Measurements from ENCODE around the gene E2F4. TPM values are rescaled to one million over a fixed set of nuclear protein-coding genes. Genes with fewer than 3 reads are reported as not detected.
A peak's percentile ranks its signal among the peaks of the same experiment; 100 is the strongest.

Gene E2F4
- total and polyA plus RNA-seq, 2 of the 13 experiments (the other 11 are each of a cell fraction or from before 2014, with no cell fraction given): 84.8 to 91.2 TPM

DNA sequence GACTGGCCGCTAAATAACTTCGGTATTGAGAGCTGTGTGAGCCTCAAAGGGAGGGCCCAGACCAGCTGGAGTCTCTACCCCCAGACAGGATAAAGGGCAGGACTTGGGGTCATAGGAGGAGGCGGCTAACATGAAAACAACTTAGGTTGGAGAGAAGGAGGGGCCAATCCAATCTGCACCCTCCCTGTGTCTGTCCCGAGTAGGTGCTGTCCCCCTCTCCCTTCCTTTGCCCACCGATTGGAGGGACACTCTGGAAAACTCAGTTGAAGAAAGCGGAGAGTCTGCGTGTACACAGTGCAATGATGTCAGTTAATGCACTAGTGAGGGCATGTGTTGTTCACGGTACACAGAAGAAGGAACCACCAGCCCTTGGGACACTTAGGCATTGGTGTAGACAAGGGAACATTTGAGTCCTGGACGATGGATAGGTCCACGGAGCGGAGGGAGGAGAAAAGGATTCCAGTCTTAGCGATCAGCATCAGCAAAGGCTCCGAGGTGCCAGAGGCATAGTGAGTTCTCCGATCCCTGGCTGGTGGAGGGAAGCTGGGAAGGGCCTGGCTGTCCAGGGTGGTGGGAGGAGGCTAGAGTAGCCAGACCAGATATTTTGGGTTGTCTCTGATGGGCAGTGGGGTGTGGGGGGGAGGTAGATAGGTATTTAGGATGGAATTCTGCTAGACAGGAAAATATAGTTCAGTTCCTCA, 20.9 kb upstream of the E2F4 start (continued):
- no peak for TF ChIP-seq YY1 (IDR thresholded peaks at IDR 0.05; ENCODE audit: insufficient read depth, insufficient replicate concordance, low read depth, low read length)
- TF ChIP-seq, protein P1, sequence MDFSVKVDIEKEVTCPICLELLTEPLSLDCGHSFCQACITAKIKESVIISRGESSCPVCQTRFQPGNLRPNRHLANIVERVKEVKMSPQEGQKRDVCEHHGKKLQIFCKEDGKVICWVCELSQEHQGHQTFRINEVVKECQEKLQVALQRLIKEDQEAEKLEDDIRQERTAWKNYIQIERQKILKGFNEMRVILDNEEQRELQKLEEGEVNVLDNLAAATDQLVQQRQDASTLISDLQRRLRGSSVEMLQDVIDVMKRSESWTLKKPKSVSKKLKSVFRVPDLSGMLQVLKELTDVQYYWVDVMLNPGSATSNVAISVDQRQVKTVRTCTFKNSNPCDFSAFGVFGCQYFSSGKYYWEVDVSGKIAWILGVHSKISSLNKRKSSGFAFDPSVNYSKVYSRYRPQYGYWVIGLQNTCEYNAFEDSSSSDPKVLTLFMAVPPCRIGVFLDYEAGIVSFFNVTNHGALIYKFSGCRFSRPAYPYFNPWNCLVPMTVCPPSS (IDR thresholded peaks at IDR 0.05): no peak
- TF ChIP-seq, protein P2, sequence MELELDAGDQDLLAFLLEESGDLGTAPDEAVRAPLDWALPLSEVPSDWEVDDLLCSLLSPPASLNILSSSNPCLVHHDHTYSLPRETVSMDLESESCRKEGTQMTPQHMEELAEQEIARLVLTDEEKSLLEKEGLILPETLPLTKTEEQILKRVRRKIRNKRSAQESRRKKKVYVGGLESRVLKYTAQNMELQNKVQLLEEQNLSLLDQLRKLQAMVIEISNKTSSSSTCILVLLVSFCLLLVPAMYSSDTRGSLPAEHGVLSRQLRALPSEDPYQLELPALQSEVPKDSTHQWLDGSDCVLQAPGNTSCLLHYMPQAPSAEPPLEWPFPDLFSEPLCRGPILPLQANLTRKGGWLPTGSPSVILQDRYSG (CRISPR knock-in tag; IDR thresholded peaks at IDR 0.05): no peak
- TF ChIP-seq, protein P3, sequence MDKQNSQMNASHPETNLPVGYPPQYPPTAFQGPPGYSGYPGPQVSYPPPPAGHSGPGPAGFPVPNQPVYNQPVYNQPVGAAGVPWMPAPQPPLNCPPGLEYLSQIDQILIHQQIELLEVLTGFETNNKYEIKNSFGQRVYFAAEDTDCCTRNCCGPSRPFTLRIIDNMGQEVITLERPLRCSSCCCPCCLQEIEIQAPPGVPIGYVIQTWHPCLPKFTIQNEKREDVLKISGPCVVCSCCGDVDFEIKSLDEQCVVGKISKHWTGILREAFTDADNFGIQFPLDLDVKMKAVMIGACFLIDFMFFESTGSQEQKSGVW (CRISPR knock-in tag; IDR thresholded peaks at IDR 0.05; ENCODE audit: borderline replicate concordance): no peak
- TF ChIP-seq FIP1L1 (IDR thresholded peaks at IDR 0.05; ENCODE audit: borderline replicate concordance, insufficient read depth, low read depth, low read length): no peak
- no peak for TF ChIP-seq ZNF24 (IDR thresholded peaks at IDR 0.05)
- TF ChIP-seq SAFB2 (CRISPR knock-in tag; IDR thresholded peaks at IDR 0.05; ENCODE audit: borderline replicate concordance, low read depth): no peak; the same call in 1 of the 2 replicates
- TF ChIP-seq, protein P4, sequence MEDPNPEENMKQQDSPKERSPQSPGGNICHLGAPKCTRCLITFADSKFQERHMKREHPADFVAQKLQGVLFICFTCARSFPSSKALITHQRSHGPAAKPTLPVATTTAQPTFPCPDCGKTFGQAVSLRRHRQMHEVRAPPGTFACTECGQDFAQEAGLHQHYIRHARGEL (CRISPR knock-in tag; IDR thresholded peaks at IDR 0.05): no peak
- TF ChIP-seq, protein P5, sequence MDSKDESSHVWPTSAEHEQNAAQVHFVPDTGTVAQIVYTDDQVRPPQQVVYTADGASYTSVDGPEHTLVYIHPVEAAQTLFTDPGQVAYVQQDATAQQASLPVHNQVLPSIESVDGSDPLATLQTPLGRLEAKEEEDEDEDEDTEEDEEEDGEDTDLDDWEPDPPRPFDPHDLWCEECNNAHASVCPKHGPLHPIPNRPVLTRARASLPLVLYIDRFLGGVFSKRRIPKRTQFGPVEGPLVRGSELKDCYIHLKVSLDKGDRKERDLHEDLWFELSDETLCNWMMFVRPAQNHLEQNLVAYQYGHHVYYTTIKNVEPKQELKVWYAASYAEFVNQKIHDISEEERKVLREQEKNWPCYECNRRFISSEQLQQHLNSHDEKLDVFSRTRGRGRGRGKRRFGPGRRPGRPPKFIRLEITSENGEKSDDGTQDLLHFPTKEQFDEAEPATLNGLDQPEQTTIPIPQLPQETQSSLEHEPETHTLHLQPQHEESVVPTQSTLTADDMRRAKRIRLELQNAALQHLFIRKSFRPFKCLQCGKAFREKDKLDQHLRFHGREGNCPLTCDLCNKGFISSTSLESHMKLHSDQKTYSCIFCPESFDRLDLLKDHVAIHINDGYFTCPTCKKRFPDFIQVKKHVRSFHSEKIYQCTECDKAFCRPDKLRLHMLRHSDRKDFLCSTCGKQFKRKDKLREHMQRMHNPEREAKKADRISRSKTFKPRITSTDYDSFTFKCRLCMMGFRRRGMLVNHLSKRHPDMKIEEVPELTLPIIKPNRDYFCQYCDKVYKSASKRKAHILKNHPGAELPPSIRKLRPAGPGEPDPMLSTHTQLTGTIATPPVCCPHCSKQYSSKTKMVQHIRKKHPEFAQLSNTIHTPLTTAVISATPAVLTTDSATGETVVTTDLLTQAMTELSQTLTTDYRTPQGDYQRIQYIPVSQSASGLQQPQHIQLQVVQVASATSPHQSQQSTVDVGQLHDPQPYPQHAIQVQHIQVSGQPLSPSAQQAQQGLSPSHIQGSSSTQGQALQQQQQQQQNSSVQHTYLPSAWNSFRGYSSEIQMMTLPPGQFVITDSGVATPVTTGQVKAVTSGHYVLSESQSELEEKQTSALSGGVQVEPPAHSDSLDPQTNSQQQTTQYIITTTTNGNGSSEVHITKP (CRISPR knock-in tag; IDR thresholded peaks at IDR 0.05; ENCODE audit: low read depth): 0 out of 2 replicates have a peak, but pooled peaks have one; percentile 14
- TF ChIP-seq, protein P6, sequence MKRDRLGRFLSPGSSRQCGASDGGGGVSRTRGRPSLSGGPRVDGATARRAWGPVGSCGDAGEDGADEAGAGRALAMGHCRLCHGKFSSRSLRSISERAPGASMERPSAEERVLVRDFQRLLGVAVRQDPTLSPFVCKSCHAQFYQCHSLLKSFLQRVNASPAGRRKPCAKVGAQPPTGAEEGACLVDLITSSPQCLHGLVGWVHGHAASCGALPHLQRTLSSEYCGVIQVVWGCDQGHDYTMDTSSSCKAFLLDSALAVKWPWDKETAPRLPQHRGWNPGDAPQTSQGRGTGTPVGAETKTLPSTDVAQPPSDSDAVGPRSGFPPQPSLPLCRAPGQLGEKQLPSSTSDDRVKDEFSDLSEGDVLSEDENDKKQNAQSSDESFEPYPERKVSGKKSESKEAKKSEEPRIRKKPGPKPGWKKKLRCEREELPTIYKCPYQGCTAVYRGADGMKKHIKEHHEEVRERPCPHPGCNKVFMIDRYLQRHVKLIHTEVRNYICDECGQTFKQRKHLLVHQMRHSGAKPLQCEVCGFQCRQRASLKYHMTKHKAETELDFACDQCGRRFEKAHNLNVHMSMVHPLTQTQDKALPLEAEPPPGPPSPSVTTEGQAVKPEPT (CRISPR knock-in tag; IDR thresholded peaks at IDR 0.05; ENCODE audit: low read depth): peak; percentile 61; the same call in 1 of the 2 replicates
- no peak for TF ChIP-seq ZNF713 (CRISPR knock-in tag; IDR thresholded peaks at IDR 0.05)
- no peak for TF ChIP-seq PAF1 (CRISPR knock-in tag; IDR thresholded peaks at IDR 0.05)
- no peak for TF ChIP-seq SRSF1 (optimal IDR thresholded peaks at IDR 0.05; ENCODE audit: low read depth, low read length)
- no peak for TF ChIP-seq ZKSCAN5 (CRISPR knock-in tag; IDR thresholded peaks at IDR 0.05)
- 0 out of 2 replicates have a peak, but pooled peaks have one; percentile 64 for TF ChIP-seq ZNF264 (CRISPR knock-in tag; IDR thresholded peaks at IDR 0.05)
- no peak for TF ChIP-seq ELF1 (CRISPR knock-in tag; IDR thresholded peaks at IDR 0.05)
